ENCODE measurements around the gene LRRC8D.

LRRC8D gene

DNA sequence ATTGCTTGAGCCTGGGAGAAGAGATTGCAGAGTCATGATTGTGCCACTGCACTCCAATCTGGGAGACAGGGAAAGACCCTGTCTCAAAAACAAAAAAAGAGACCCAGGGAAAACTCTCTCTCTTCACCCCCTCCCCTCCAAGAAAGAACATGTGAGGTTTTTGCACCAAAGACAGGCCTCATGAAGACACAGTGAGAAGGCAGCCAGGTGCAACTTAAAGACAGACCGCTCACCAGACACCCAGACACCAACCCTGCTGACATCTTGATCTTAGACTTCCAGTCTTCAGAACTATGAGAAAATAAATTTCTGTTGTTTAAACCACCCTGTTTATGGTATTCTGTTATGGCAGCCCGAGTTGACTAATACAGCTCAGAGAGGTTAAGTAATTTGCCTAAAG is 13.3 kb upstream of the LRRC8D start:
- no peak for DNase-seq (ENCODE audit: low spot score)

DNA sequence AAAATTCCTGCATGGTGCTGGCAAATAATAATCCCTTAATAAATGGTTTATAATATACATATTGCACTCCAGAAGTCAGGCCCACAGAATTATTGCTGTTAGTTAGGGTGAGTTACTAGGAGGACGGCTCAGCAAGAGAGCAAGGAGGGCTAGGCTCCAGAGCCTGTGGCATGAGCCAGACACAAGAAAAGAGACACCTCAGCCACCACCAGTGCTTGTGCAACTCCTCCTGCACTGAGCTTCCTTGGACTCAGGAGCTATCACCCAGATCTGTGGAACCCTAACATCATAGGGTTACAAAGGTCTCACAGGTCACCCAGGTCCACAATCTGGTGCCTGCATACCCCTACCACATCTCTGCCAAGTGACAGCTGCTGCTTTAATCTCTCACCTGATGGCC is 12.8 kb upstream of the LRRC8D start:
- DNase-seq (ENCODE audit: low spot score), result no peak

DNA sequence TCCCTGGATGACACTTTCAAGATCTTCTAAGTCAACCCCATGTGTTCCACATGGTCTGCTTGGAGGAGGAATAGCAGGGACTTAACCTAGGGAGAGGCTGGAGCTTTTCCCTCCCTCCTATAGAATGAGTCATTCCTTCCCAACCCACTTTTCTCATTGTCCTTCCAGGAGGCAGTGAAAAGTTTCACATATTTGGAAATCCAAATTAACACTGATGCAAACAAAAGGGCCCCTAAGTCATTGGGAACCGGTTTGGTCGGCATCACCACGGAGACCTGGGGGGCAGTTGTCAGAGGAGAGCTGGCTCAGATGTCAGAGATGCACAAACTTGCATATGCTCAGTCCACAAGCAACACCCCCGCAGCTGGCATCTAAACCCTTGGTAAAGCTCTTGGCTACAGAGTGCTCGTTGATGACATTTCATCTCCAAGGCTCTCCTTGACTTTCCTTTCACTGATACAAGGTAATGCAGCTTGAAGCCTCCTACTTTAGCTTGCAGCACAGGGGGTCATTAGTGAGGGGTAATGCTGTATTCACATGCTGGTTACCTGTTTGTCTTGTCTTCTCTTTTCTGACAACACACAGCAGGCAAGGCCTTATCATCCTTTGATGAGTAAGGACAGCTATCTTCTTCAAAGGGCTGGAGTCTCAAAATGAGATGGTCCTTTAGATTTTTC is 12.3 kb upstream of the LRRC8D start:
- no peak for DNase-seq (ENCODE audit: low spot score)

- DNase-seq (ENCODE audit: low spot score), result no peak
Measured at GRCh38 chr1:89809556-89809955, 11.3 kb upstream of the LRRC8D start.

GRCh38 chr1:89810302-89810701 is 10.5 kb upstream of the LRRC8D start:
- no peak for DNase-seq (ENCODE audit: low spot score)

DNA sequence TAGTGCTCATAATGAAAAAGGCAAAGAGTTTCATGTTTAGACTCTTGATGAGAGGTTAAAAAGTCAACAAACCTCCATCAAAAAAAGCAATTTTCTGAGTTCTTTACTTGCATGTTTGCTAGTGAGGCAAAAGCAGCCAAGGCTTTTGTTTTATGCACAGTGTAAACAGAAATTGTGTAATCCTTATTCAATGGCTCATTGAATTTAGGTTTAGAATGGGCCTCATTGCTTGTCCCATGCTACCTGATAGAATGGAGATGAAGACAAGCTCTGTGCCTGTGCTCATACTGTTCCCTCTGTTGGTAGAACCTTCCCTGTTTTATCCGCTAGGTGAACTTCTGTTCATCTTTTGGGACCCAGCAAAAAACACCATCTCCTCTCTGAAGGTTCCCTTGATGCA is 10.0 kb upstream of the LRRC8D start:
- no peak for DNase-seq (ENCODE audit: low spot score)

- no peak for DNase-seq (ENCODE audit: low spot score)
Measured at GRCh38 chr1:89812992-89813391, 7.8 kb upstream of the LRRC8D start.

GRCh38 chr1:89815040-89815439 is 5.8 kb upstream of the LRRC8D start:
- no peak for DNase-seq (ENCODE audit: low spot score)

DNA sequence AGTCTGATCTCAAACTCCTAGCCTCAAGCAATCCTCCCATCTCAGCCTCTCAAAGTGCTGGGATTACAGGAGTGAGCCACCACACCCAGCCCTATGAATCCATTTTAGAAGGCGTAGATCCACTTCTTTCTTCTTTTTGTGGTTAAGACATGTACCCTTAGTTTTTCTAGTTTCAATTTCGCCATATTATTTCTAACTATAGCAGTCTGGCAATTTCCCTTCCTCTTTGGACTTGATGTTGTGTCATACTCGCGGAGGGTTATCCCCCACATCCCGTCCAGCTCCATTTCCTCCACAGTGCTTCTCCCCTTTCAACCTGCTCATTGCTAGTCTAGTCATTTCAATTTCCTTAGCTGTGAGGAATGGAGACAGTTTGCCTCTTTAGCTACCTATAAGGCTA is 5.2 kb upstream of the LRRC8D start:
- DNase-seq (ENCODE audit: low spot score), result no peak

DNA sequence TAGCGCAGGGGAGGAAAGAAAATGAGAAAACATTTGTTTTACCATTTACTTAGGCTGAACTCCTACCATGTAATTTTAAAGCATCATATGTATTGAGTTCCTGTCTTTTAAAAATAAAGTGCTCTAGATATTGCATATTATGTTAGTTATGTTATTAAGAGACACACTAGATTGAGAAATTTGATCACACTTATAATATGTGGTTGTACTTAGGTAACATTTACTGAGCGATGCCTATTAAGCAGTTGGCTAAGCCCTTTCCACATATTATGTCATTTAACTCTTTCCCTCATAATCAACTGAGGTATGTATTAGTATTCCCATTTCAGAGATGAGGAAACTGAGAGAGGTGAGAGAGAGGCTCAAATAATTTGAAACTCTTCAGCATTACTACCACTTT is 4.5 kb upstream of the LRRC8D start:
- no peak for DNase-seq (ENCODE audit: low spot score)

DNA sequence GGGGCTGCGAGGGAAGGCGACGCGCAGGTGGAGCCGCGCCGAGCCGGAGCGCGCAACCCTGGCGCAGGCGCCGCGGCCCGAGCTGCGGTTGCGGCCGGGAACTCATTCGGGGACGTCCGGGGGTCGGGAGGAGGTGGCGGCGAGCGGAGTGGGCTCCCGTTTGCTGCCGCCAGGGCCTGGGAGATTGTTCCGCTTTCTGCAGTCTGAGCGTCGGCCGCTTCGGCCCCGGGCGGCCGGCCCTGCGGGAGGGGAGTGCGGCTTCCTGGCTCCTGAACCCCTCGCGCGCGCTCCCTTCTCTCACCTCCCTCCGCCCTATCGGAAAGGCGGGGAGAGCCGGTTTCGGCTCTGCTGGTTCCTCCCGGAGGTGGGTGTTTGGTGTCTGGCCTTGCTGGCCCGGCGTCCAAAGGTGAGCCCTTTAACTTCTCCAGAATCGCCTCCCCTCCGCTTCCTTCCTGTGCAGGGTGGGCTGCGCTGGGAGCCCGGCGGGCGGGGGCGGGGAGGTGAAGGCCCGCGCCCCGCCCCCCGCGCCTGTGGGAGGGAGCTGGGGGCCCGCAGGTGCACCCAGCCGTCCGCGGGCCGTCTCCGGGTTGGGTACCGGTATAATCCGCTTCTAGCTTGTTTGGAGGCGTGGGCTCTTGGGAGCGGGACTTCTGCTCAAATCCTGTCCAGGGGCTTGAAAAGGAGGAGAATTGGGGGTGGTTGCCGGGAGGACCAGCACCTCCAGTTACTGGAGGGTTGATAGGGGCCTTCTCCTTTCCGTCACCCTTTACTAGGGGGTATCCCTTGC is 683 bp downstream of the LRRC8D start:
- DNase-seq (ENCODE audit: low spot score), result peak; percentile 35

DNA sequence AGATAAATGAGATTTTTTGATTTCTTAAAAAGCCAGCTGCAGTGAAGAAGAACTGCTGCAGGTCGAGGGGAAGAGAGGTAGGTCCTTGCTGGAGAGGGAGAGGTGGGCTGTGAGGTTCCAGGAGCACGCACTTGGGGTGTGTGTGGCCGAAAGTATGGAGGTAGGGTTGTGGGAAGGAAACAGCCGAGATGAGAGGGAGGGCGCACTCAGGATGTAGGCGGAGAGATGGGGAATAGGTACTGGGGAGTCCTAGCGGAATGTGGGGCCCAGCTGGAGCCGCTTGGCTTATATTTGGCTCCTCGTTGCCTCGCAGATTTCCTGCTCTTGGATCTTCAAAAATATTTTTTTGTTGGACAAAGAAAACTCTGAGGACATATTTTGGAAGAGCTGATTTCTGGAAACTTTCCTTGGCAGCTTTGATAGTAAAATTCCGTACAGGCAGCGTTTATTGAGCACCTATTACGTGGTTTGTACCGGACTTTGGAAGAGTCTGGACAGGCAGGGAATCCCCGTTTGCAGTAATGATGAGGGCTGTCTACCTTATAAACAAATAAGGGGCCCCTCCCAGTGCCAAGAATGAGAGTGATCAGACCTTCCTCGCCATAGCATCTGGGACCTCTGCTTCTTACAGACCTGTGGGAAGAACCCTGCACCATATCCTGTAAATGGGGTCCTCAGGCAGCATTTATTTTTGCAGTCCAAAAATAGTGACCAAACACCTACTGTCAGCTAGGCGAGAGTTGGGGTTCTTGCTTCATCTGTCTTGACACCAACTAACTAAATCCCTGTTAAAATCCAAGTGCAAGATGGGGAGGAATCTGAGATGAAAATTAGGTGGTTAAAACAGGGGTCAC is 1.5 kb downstream of the LRRC8D start:
- no peak for DNase-seq (ENCODE audit: low spot score)

DNA sequence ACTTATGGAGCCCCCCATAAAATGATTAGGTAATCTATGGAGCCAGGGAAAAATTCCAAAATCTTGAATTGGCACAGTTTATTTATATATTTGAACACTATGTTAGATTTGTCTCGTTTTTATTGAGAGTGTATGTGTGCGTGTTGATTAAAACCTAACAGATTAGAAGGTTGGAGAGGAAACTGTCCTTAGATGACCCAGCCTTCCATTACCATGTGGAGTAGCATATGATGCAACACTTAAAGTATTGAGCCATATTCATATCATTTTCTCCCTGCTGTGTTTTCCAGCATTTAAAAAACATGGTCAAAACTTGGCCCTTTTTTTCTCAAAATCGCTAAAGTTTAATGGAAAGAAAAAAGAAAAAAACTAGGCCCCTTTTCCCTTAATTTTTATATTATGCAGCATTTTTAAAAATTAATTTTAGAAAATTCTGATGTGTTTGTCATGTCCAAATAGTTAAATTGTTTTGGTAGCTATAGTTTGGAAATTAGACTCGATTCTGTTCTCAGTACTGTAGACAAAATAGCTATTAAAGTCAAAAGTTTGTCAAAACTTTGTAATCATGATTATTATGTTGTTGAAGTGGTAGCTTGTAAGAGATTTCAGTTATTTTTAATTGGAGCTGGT is 2.3 kb downstream of the LRRC8D start:
- no peak for DNase-seq (ENCODE audit: low spot score)

- no peak for DNase-seq (ENCODE audit: low spot score)
Measured at GRCh38 chr1:89823679-89824292, 3.0 kb downstream of the LRRC8D start.

- no peak for DNase-seq (ENCODE audit: low spot score)
Measured at GRCh38 chr1:89826594-89826993, 5.8 kb downstream of the LRRC8D start.

DNA sequence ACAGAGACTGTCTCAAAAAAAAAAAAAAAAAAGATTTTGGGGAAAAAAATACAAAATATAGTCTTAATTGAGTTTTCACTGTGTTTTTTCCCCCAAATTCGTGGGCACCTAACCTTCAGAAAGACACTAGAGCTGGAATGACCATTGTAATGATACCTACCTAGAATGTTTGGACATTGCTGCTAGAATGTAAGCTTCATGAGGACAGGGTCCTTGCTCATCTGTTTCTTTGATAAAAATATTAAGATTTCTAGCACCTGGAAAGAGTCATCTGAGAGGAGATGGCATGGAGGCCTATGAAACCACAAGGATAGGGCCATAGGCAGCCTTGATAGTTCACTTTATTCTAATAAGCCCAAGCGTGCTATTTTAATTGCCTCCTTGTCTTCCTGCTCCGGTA is 6.5 kb downstream of the LRRC8D start:
- no peak for DNase-seq (ENCODE audit: low spot score)

DNA sequence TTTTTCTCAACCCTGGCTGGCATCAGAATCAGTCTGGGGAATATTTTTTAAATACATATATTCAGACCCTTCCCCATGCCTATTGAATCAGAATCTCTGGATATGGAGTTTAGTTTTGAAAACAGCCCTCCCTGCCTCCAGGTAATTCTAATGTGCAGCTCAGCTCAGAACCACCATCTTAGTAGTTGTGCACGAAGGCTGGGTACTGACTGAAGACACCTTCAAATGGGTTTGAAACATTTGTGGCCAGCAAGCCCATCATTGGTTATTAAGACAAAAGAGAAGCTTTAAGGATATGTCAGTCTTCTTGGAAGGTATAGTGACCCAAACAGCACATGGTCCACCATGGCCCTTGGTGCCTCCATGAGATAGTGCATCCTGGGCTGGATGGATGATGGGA is 7.1 kb downstream of the LRRC8D start:
- DNase-seq (ENCODE audit: low spot score), result no peak

DNA sequence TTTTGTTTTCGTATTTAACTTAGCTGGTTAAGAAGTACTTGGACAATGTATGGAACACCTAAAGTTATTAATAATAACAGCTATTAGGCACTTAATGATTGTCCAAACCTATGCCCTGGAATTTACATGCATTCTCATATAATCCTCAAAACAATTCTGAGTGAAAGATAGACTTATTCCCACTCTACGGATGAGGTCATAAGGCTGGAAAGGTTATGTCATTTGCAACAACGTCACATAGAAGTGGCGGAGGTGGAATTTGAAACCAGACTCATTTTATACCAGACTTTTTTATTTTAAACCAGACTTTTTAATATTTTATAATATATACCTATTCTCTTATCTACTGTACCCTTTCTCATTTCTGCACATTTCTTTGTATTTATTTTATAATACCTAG is 8.4 kb downstream of the LRRC8D start:
- DNase-seq (ENCODE audit: low spot score), result no peak

GRCh38 chr1:89831462-89832120 is 10.8 kb downstream of the LRRC8D start:
- no peak for DNase-seq (ENCODE audit: low spot score)

- DNase-seq (ENCODE audit: low spot score), result no peak
Measured at GRCh38 chr1:89832496-89833127, 11.8 kb downstream of the LRRC8D start.
